Stomach (tissue), 4 donors: Measurements from ENCODE around the gene PPARA.

Experiments
- CTCF ChIP-seq, 7 experiments: fragments of 450-650 bp in 4 of 7; fragments of 200-600 bp in 3 of 7; sonication (generic) in 3 of 7; IDR thresholded peaks; one replicate each; pipeline ENCODE4 v1.5.1; 2016 to 2019; ENCODE audit warnings: antibody characterized with exemption in 7 of 7, control low read depth in 2 of 7, mild to moderate bottlenecking in 1 of 7
- EP300 ChIP-seq: sonication (generic); formaldehyde crosslinking; IDR thresholded peaks from one replicate; pipeline ENCODE4 v1.6.1; 2017; ENCODE audit warnings: antibody characterized with exemption
- POLR2A ChIP-seq, 4 donors: fragments of 450-650 bp; IDR thresholded peaks; one replicate each; pipeline ENCODE4 v1.6.1; 2016; ENCODE audit warnings: antibody characterized with exemption in 4 of 4, control low read depth in 2 of 4, mild to moderate bottlenecking in 1 of 4, moderate library complexity in 1 of 4
- POLR2AphosphoS5 ChIP-seq, 3 donors: sonication (generic); formaldehyde crosslinking; IDR thresholded peaks; one replicate each; pipeline ENCODE4 v1.6.1; 2016; ENCODE audit warnings: antibody characterized with exemption in 3 of 3

- no peak for TF ChIP-seq CTCF (IDR thresholded peaks at IDR 0.05)
- TF ChIP-seq POLR2A (IDR thresholded peaks at IDR 0.05) = no peak
- no peak for TF ChIP-seq EP300
- no peak for TF ChIP-seq POLR2AphosphoS5 (IDR thresholded peaks at IDR 0.05)
Observed at GRCh38 chr22:46259374-46259773, 109.0 kb downstream of the PPARA start.
